Fibroblast of skin of right quadriceps (primary cell): ENCODE measurements around the gene DYNLT1.
"Not testable (repeated sequence)": the region's sequence is repeated elsewhere in the genome, so short reads cannot be mapped to it uniquely, and the experiment has no call there.

Experiments
- DNase-seq: peaks from one replicate; pipeline ENCODE4 v3.0.0-alpha.2; 2013

DYNLT1 gene

GRCh38 chr6:158638324-158638854, 6.2 kb downstream of the DYNLT1 start:
- DNase-seq: no peak

GRCh38 chr6:158636778-158637177, 7.8 kb downstream of the DYNLT1 start:
- DNase-seq: no peak

GRCh38 chr6:158635427-158636073, 9.0 kb downstream of the DYNLT1 start:
- DNase-seq: no peak

- DNase-seq: no peak
Measured at GRCh38 chr6:158634695-158635426, 9.7 kb downstream of the DYNLT1 start.

GRCh38 chr6:158633127-158633526, 11.4 kb downstream of the DYNLT1 start:
- DNase-seq: no peak

- not testable (repeated sequence) for DNase-seq
Measured at GRCh38 chr6:158632538-158633119, 11.9 kb downstream of the DYNLT1 start.

GRCh38 chr6:158631678-158632537, 12.6 kb downstream of the DYNLT1 start:
- DNase-seq: no peak

- DNase-seq: no peak
Measured at GRCh38 chr6:158630938-158631616, 13.5 kb downstream of the DYNLT1 start.

GRCh38 chr6:158629367-158630221, 14.9 kb downstream of the DYNLT1 start:
- no peak for DNase-seq

- no peak for DNase-seq
Measured at GRCh38 chr6:158628542-158628941, 16.0 kb downstream of the DYNLT1 start.

- no peak for DNase-seq
Measured at GRCh38 chr6:158627940-158628211, 16.7 kb downstream of the DYNLT1 start.

GRCh38 chr6:158627168-158627939, 17.2 kb downstream of the DYNLT1 start:
- DNase-seq: no peak

GRCh38 chr6:158626360-158627167, 18.0 kb downstream of the DYNLT1 start:
- DNase-seq: no peak

- DNase-seq: no peak
Measured at GRCh38 chr6:158625881-158626305, 18.6 kb downstream of the DYNLT1 start.

- DNase-seq: no peak
Measured at GRCh38 chr6:158624684-158625682, 19.6 kb downstream of the DYNLT1 start.

- DNase-seq: peak; percentile 18
Measured at GRCh38 chr6:158622545-158623190, 21.9 kb downstream of the DYNLT1 start.

- no peak for DNase-seq
Measured at GRCh38 chr6:158621694-158622544, 22.6 kb downstream of the DYNLT1 start.
